ENCODE results near the gene LSM5. TPM values are rescaled to one million over a fixed set of nuclear protein-coding genes. Genes with fewer than 3 reads are reported as not detected.

LSM5 gene
- total and polyA plus RNA-seq, 9 of the 15 experiments (the other 6 are each of a cell fraction or from before 2014, with no cell fraction given), result 36.3 to 620 (median 186) TPM

GRCh38 chr7:32502728-32503127 lies 12.5 kb upstream of the LSM5 start:
- peaks cover 97% of the 10 kb centered on the region for H3K79me2 ChIP-seq (ENCODE audit: control insufficient read depth, insufficient read depth, low read length)
- POLR2A ChIA-PET, result interaction anchor here (0.8 kb wide), 1 partner anchor 748 kb away, joined by 3 read pairs; no protein-coding TSS in a partner anchor
- in situ Hi-C loops (cut with MboI), result no loop called here
- TF ChIP-seq ZNF431 (CRISPR knock-in tag; IDR thresholded peaks at IDR 0.05), result no peak
- no peak for TF ChIP-seq MEIS2 (IDR thresholded peaks at IDR 0.05; ENCODE audit: partially characterized antibody)
- TF ChIP-seq ZNF655 (CRISPR knock-in tag; IDR thresholded peaks at IDR 0.05), result no peak
- no peak for TF ChIP-seq PHB2 (IDR thresholded peaks at IDR 0.05; ENCODE audit: low read depth)
- TF ChIP-seq NFE2 (IDR thresholded peaks at IDR 0.05; ENCODE audit: low read depth), result no peak
- no peak for TF ChIP-seq ATF7 (IDR thresholded peaks at IDR 0.05)
- no peak for TF ChIP-seq PHTF2 (CRISPR knock-in tag; IDR thresholded peaks at IDR 0.05)
- no peak for TF ChIP-seq CBFA2T2 (conservative IDR thresholded peaks at IDR 0.05)
- TF ChIP-seq RAD51 (IDR thresholded peaks at IDR 0.05; ENCODE audit: borderline replicate concordance, low read depth), result no peak
- no peak for TF ChIP-seq MGA (IDR thresholded peaks at IDR 0.05)
- no peak for TF ChIP-seq IRF2 (CRISPR knock-in tag; IDR thresholded peaks at IDR 0.05)
- no peak for TF ChIP-seq BHLHE40 (IDR thresholded peaks at IDR 0.05; ENCODE audit: low read length)

More at GRCh38 chr7:32502728-32503127, 12.5 kb upstream of the LSM5 start:
- Histone ChIP-seq H3K4me1 (replicated peaks in 1 of 2; ENCODE audit: control insufficient read depth in 2 of 2, insufficient read depth in 2 of 2, low read length in 2 of 2) (peaks cover 6 to 33% of the 10 kb centered on the region in 2 experiments; a peak in 4 of 5 replicates), H4K20me1 (replicated peaks; ENCODE audit: control insufficient read depth, insufficient read depth, low read length) (0 out of 2 replicates have a peak, but pooled peaks cover 3% of the 10 kb centered on the region), H3K9me1 (ENCODE audit: control insufficient read depth, insufficient read depth, low read length) (no peaks in the 10 kb centered on the region), H3K4me2 (ENCODE audit: insufficient read depth, low read length) (no peak overlapping the region), H3K9me3 (replicated peaks; ENCODE audit: control insufficient read depth, insufficient read depth, low read depth, low read length) (no peaks in the 10 kb centered on the region; the same call in 1 of the 2 replicates), H3K27me3 (ENCODE audit: control insufficient read depth in 2 of 2, insufficient read depth in 2 of 2, low read length in 2 of 2) (no peaks in the 10 kb centered on the region), H3K4me3 (no peak overlapping the region), H3K9ac (ENCODE audit: insufficient read depth in 1 of 2, low read depth in 2 of 2, low read length in 2 of 2) (peak overlapping the region in 1 of 2 experiments; percentile 23; a peak in 1 of 4 replicates), H3K36me3 (ENCODE audit: control insufficient read depth, insufficient read depth, low read length) (peaks cover 26% of the 10 kb centered on the region; the same call in 2 of the 3 replicates), H3K27ac (ENCODE audit: extremely low read depth, low read depth, low read length) (peak overlapping the region; percentile 57; the same call in 2 of the 3 replicates), H2AFZ (ENCODE audit: low read depth, low read length) (no peak overlapping the region)
- 51% methylated on average over 4 of the region's 4 CpGs for WGBS (ENCODE audit: insufficient coverage, low coverage, missing lambda C conversion rate)
- BruUV-seq (replicated peaks), result no TSS peak
- intact Hi-C loops (cut with micrococcal nuclease), result no loop called here
- ATAC-seq (no peak), FAIRE-seq (no peak), DNase-seq (ENCODE audit: extremely low read depth in 1 of 4, low spot score in 3 of 4) (no peak)
- CTCF ChIA-PET (ENCODE audit: low intra/inter-chr PET ratio), result no interaction called here

Data from K562 (cell line).